ENCODE results near the gene IQGAP2. TPM values are rescaled to one million over a fixed set of nuclear protein-coding genes. Genes with fewer than 3 reads are reported as not detected.

Gene IQGAP2
- total and polyA plus RNA-seq, 9 of the 15 experiments (the other 6 are each of a cell fraction or from before 2014, with no cell fraction given) = 8.7 to 23.2 (median 17.4) TPM

- TF ChIP-seq REST (IDR thresholded peaks at IDR 0.05; ENCODE audit: borderline replicate concordance) = no peak
- TF ChIP-seq REST (CRISPR knock-in tag; IDR thresholded peaks at IDR 0.05; ENCODE audit: low read depth) = no peak
- no peak for TF ChIP-seq MAFG (tag; conservative IDR thresholded peaks at IDR 0.05)
- TF ChIP-seq ZBTB2 (IDR thresholded peaks at IDR 0.05) = no peak; the same call in 1 of the 2 replicates
- TF ChIP-seq, protein P1, sequence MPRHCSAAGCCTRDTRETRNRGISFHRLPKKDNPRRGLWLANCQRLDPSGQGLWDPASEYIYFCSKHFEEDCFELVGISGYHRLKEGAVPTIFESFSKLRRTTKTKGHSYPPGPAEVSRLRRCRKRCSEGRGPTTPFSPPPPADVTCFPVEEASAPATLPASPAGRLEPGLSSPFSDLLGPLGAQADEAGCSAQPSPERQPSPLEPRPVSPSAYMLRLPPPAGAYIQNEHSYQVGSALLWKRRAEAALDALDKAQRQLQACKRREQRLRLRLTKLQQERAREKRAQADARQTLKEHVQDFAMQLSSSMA (CRISPR knock-in tag; IDR thresholded peaks at IDR 0.05) = no peak
- TF ChIP-seq, protein P2, sequence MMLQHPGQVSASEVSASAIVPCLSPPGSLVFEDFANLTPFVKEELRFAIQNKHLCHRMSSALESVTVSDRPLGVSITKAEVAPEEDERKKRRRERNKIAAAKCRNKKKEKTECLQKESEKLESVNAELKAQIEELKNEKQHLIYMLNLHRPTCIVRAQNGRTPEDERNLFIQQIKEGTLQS (IDR thresholded peaks at IDR 0.05) = 0 out of 2 replicates have a peak, but pooled peaks have one; percentile 14
- TF ChIP-seq, protein P2 (CRISPR knock-in tag; conservative IDR thresholded peaks at IDR 0.05) = no peak
- no peak for TF ChIP-seq TOE1 (IDR thresholded peaks at IDR 0.05; ENCODE audit: borderline replicate concordance)
- no peak for TF ChIP-seq TOE1 (CRISPR knock-in tag; IDR thresholded peaks at IDR 0.05; ENCODE audit: borderline replicate concordance, low read depth)
- no peak for TF ChIP-seq FOXP1 (CRISPR knock-in tag; IDR thresholded peaks at IDR 0.05)
- peak; percentile 58 for TF ChIP-seq TCF3 (CRISPR knock-in tag; IDR thresholded peaks at IDR 0.05)
- no peak for TF ChIP-seq WHSC1 (IDR thresholded peaks at IDR 0.05; ENCODE audit: low read length)
- no peak for TF ChIP-seq ZNF165 (CRISPR knock-in tag; IDR thresholded peaks at IDR 0.05; ENCODE audit: borderline replicate concordance)
- TF ChIP-seq NONO (IDR thresholded peaks at IDR 0.05; ENCODE audit: low read depth in 2 of 2, low read length in 1 of 2) = no peak
- peak; percentile 99 for TF ChIP-seq ZNF121 (CRISPR knock-in tag; conservative IDR thresholded peaks at IDR 0.05)
- peak; percentile 73; the same call in 1 of the 2 replicates for TF ChIP-seq ZNF589 (CRISPR knock-in tag; IDR thresholded peaks at IDR 0.05; ENCODE audit: low read depth)
- TF ChIP-seq RBM25 (IDR thresholded peaks at IDR 0.05; ENCODE audit: low read depth, low read length, severe bottlenecking) = peak; percentile 78
- no peak for TF ChIP-seq ZNF324 (CRISPR knock-in tag; IDR thresholded peaks at IDR 0.05)
Observed at GRCh38 chr5:76402251-76402885, 717 bp upstream of the IQGAP2 start (continued).
